SH-SY5Y (cell line): Measurements from ENCODE around the gene CDA.

Experiments used
- GATA2 ChIP-seq: IDR thresholded peaks from 2 replicates; pipeline ENCODE4 v1.6.1; 2011; ENCODE audit warnings: mild to moderate bottlenecking, low read depth, low read length
- GATA3 ChIP-seq: IDR thresholded peaks from 2 replicates; pipeline ENCODE4 v1.6.1; 2011; ENCODE audit warnings: low read depth, mild to moderate bottlenecking, low read length, moderate library complexity

CDA gene

GRCh38 chr1:20600156-20600555 lies 11.3 kb downstream of the CDA start:
- TF ChIP-seq GATA2, result no peak

GRCh38 chr1:20601129-20601825 lies 12.4 kb downstream of the CDA start:
- TF ChIP-seq GATA2 (no peak), GATA3 (no peak)

- TF ChIP-seq GATA3 (no peak), GATA2 (no peak)
Observed at GRCh38 chr1:20602851-20603450, 14.1 kb downstream of the CDA start.

DNA sequence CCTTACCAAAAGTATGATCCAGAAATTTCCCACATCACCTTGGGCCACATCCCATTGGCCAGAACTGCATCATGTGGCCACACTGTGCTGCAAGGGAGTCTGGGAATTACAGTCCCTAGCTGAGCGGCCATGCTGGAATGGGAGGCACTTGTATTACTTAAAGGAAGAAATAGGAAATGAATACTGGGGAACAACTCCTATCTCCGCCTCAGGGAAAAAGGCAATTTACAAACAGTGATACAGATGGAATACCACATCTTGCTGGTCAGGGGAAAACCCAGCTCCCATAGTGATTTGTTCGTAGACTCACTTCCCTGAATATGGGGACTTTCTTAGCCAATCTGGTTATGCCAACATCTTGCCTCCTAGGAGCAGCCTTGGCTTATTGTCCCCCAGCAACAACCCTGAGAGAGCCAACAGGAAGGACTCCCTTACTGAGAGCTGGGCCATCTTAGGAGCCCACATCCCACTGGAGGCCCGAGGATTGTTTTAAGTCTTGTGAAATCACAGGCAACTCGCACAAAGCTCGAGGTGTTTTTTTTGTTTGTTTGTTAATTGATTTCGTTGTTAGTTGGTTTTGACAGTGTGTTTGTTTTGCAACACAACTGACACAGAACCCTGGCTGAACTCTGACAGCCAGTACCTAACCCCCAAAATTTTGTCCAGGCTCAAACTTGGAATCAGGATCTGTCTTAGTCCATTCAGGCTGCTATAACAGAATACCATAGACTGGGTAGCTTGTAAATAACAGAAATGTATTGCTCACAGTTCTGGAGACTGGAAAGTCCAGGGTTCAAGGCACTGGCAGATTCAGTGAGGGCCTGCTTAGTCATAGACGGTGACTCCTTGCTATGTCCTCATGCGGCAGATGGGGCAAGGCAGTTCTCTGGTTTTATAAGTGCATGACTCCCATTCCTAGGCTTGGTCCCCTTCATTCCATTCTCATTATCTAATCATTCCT lies 14.9 kb downstream of the CDA start:
- no peak for TF ChIP-seq GATA2
- TF ChIP-seq GATA3, result no peak

DNA sequence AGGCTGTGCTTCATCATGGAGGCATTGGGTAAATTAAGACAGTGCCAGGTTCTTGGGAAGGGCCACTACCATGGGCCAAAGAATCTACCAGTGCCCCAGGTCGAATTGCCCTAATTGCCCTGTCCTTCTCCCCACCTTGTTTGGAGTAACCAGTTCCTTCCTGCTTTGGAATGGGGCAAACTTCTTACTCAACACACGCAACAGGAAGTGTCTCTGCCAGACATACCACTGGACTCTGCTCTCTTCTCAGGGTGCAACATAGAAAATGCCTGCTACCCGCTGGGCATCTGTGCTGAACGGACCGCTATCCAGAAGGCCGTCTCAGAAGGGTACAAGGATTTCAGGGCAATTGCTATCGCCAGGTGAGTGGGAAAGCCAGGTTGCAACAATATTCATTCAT lies 15.8 kb downstream of the CDA start:
- no peak for TF ChIP-seq GATA2
- no peak for TF ChIP-seq GATA3

GRCh38 chr1:20609541-20609940 lies 20.6 kb downstream of the CDA start:
- TF ChIP-seq GATA2, result no peak
- no peak for TF ChIP-seq GATA3

DNA sequence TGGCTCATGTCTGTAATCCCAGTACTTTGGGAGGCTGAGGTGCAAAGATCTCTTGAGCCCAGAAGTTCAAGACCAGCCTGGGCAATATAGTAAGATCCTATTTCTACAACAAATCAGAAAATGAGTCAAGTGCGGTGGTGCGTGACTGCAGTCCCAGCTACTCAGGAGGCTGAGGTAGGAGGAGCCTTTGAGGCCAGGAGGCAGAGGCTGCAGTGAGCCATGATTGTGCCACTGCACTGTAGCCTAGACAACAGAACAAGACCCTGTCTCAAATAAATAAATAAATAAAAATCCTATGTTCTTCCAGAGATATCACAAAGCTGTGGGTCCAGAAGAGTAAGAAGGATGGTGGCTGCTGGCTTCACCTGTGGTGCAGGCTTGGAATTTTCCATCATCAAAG lies 22.1 kb downstream of the CDA start:
- TF ChIP-seq GATA2 (no peak), GATA3 (no peak)

GRCh38 chr1:20611652-20612051 lies 22.8 kb downstream of the CDA start:
- TF ChIP-seq GATA3 (no peak), GATA2 (no peak)

DNA sequence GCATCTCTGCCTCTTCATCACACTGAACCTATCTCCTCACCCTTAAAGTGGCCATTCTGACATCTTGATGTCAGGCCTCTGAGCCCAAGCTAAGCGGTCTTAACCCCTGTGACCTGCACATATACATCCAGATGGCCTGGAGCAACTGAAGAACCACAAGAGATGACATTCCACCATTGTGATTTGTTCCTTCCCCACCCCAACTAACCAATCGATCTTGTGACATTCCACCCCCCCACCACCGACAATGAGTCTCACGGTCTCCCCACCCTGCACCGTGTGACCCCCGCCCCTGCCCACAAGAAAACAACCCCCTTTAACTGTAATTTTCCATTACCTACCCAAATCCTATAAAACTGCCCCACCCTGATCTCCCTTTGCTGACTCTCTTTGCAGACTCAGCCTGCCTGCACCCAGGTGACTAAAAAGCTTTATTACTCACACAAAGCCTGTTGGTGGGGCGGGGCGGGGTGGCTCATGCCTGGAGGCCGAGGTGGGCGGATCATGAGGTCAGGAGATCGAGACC lies 23.4 kb downstream of the CDA start:
- TF ChIP-seq GATA3 (no peak), GATA2 (no peak)

GRCh38 chr1:20614131-20614579 lies 25.3 kb downstream of the CDA start:
- TF ChIP-seq GATA3, result no peak
- TF ChIP-seq GATA2, result no peak

- TF ChIP-seq GATA3, result no peak
- no peak for TF ChIP-seq GATA2
Observed at GRCh38 chr1:20615946-20616846, 27.3 kb downstream of the CDA start.

DNA sequence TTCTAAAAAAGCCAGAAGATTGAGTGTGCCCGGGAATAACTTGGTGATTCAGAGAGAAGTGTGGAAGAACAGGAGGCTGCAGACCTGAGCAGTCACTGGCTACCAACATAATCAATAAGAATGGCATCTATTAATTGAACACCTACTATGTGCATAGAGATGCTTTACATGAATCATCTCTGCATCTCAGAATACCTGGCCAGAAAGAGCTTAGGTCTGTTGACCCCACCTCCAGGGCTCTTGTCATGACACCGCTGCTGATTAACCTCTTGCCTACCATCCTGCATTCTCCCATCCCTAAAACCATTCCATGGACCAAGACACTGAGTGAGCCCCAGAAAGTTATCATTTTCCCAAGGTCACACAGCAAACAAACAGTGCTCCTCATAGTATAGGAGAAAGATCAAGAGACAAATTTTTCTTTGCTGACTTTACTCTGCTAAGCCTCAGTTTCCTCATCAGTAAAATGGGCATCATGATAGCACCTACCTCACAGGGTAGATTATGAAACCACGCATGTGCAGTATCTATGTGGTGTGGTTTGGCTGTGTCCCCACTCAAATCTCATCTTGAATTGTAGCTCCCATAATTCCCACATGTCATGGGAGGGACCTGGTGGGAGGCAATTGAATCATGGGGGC lies 28.1 kb downstream of the CDA start:
- TF ChIP-seq GATA3 (no peak), GATA2 (no peak)

DNA sequence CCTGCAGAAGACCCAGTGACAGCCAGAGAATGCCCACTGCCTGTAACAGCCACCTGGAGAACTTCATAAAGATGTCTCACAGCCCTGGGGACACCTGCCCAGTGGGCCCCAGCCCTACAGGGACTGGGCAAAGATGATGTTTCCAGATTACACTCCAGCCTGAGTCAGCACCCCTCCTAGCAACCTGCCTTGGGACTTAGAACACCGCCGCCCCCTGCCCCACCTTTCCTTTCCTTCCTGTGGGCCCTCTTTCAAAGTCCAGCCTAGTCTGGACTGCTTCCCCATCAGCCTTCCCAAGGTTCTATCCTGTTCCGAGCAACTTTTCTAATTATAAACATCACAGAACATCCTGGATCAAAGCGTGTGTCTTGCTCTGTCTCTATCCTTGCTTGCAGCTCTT lies 29.7 kb downstream of the CDA start:
- TF ChIP-seq GATA2, result no peak
- TF ChIP-seq GATA3, result no peak

- no peak for TF ChIP-seq GATA3
- no peak for TF ChIP-seq GATA2
Observed at GRCh38 chr1:20619999-20620398, 31.1 kb downstream of the CDA start.
